ENCODE data around the gene ZKSCAN2.

- TF ChIP-seq CHD2 (IDR thresholded peaks at IDR 0.05; ENCODE audit: low read length, partially characterized antibody) (no peak), ESRRA (IDR thresholded peaks at IDR 0.05; ENCODE audit: borderline replicate concordance, low read length) (no peak), MAFK (IDR thresholded peaks at IDR 0.05; ENCODE audit: partially characterized antibody) (no peak), ELK1 (IDR thresholded peaks at IDR 0.05; ENCODE audit: low read depth, low read length) (no peak), EP300 (IDR thresholded peaks at IDR 0.05) (no peak), CTCF (IDR thresholded peaks at IDR 0.05) (no peak), BCL3 (IDR thresholded peaks at IDR 0.05) (no peak), MAX (IDR thresholded peaks at IDR 0.05) (no peak), RCOR1 (IDR thresholded peaks at IDR 0.05; ENCODE audit: low read depth, low read length) (no peak), CHD4 (IDR thresholded peaks at IDR 0.05; ENCODE audit: borderline replicate concordance) (no peak)
These were observed 38.4 kb downstream of the ZKSCAN2 start for GRCh38 chr16:25219070-25219737.
